Thyroid gland (tissue), 4 donors: ENCODE measurements around the gene SLC6A19. TPM values are rescaled to one million over a fixed set of nuclear protein-coding genes. Genes with fewer than 3 reads are reported as not detected.

Experiments used
- DNase-seq, 2 donors: peaks; one replicate each; pipeline ENCODE4 v3.0.0-alpha.2; 2019
- H3K27ac ChIP-seq, 3 donors: fragments of 200-600 bp; sonication (generic); 1 replicate in 2 of 3; 2 replicates in 1 of 3; pipeline ENCODE4 v1.5.1; 2016 to 2019; ENCODE audit warnings: mild to moderate bottlenecking in 1 of 3, moderate library complexity in 1 of 3
- H3K27me3 ChIP-seq: fragments of 200-600 bp; sonication (generic); one replicate; pipeline ENCODE4 v1.5.1; 2019
- H3K36me3 ChIP-seq, 2 donors: fragments of 200-600 bp; sonication (generic); one replicate each; pipeline ENCODE4 v1.5.1; 2016 to 2019
- H3K4me1 ChIP-seq, 2 donors: fragments of 200-600 bp; sonication (generic); one replicate each; pipeline ENCODE4 v1.5.1; 2017 to 2019
- H3K4me3 ChIP-seq, 3 donors: fragments of 200-600 bp; sonication (generic); replicated peaks in 1 of 3; 1 replicate in 2 of 3; 2 replicates in 1 of 3; pipeline ENCODE4 v1.5.1; 2016; ENCODE audit warnings: mild to moderate bottlenecking in 1 of 3
- H3K9me3 ChIP-seq: fragments of 200-600 bp; sonication (generic); one replicate; pipeline ENCODE4 v1.5.1; 2017
- POLR2A ChIP-seq, 2 donors: fragments of 450-650 bp; IDR thresholded peaks; one replicate each; pipeline ENCODE4 v1.6.1; 2017; ENCODE audit warnings: antibody characterized with exemption in 2 of 2, mild to moderate bottlenecking in 2 of 2, moderate library complexity in 1 of 2
- WGBS, 2 donors: methylation state at CpG; one replicate each; pipeline ENCODE4 v1.1.5; 2017; 5-methylcytosine and 5-hydroxymethylcytosine counted together
- intact Hi-C: fragments of 100-400 bp; cut with DNase I; formaldehyde crosslinking; loops from one replicate; pipeline ENCODE4 v1.15.1; 2023
- total RNA-seq, 4 donors: library from RNA; depleted of rRNA; stranded (reverse); fragments of >200 nt; gene quantifications; one replicate each; pipeline ENCODE4 v1.2.3, GENCODE V29; 2016
- TF ChIP-seq, protein P1 (sequence below), 6 experiments: fragments of 200-600 bp in 3 of 6; fragments of 450-650 bp in 3 of 6; sonication (generic) in 3 of 6; IDR thresholded peaks; one replicate each; pipeline ENCODE4 v1.5.1; 2016 to 2019; ENCODE audit warnings: antibody characterized with exemption in 6 of 6, mild to moderate bottlenecking in 2 of 6, inconsistent platforms in 1 of 6, moderate library complexity in 1 of 6

Gene SLC6A19
- total RNA-seq, 4 donors from 2014 or later: not detected

DNA sequence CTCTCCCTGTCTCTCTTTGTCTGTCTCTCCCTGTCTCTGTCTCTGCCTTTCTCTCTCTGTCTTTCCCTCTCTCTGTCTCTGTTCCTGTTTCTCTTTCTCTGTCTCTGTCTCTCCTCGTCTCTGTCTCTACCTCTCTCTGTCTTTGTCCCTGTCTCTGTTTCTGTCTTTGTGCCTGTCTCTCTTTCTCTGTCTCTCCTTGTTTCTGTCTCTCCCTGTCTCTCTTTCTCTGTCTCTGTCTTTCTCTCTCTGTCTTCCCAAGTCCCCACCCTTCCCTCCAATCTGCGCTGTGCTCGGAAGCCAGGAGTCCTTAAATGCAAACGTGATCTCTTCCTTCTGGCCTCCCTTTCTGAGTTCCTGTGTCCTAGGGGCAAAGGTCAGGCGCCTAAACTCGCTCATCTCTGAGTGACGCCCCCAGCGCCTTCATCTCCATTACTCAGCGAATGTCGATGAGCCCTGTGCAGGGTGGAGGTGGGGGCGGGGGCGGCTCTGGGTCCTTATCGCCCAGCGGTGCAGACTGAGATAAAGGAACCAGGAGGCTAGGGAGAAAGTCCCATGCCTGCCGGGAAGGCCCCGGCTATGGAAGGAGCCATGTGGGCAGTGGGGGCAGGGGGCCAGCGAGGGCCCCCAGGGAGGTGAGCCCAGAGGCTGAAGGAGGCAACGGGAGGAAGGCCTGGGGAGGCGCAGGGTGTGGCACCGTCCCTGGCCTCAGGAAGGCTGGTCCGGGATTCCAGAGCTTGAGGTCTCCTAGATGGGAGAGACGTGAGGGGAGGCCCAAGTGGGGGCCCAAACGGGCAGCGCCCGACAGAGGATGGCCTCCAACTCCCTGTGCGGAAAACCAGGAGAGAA is 1.5 kb upstream of the SLC6A19 start:
- no peaks in the 10 kb centered on the region for H3K36me3 ChIP-seq
- intact Hi-C loops: no loop called here
- 48 to 52% methylated on average over 26 of the region's 26 CpGs for WGBS, 2 donors
- no peak for DNase-seq
- H3K9me3 ChIP-seq: no peaks in the 10 kb centered on the region
- H3K27ac ChIP-seq: no peak overlapping the region
- H3K4me1 ChIP-seq: no peaks in the 10 kb centered on the region
- H3K4me3 ChIP-seq: no peak overlapping the region
- H3K27me3 ChIP-seq: no peaks in the 10 kb centered on the region
- no peak for TF ChIP-seq POLR2A (IDR thresholded peaks at IDR 0.05)
- TF ChIP-seq, protein P1, sequence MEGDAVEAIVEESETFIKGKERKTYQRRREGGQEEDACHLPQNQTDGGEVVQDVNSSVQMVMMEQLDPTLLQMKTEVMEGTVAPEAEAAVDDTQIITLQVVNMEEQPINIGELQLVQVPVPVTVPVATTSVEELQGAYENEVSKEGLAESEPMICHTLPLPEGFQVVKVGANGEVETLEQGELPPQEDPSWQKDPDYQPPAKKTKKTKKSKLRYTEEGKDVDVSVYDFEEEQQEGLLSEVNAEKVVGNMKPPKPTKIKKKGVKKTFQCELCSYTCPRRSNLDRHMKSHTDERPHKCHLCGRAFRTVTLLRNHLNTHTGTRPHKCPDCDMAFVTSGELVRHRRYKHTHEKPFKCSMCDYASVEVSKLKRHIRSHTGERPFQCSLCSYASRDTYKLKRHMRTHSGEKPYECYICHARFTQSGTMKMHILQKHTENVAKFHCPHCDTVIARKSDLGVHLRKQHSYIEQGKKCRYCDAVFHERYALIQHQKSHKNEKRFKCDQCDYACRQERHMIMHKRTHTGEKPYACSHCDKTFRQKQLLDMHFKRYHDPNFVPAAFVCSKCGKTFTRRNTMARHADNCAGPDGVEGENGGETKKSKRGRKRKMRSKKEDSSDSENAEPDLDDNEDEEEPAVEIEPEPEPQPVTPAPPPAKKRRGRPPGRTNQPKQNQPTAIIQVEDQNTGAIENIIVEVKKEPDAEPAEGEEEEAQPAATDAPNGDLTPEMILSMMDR (IDR thresholded peaks at IDR 0.05): no peak

DNA sequence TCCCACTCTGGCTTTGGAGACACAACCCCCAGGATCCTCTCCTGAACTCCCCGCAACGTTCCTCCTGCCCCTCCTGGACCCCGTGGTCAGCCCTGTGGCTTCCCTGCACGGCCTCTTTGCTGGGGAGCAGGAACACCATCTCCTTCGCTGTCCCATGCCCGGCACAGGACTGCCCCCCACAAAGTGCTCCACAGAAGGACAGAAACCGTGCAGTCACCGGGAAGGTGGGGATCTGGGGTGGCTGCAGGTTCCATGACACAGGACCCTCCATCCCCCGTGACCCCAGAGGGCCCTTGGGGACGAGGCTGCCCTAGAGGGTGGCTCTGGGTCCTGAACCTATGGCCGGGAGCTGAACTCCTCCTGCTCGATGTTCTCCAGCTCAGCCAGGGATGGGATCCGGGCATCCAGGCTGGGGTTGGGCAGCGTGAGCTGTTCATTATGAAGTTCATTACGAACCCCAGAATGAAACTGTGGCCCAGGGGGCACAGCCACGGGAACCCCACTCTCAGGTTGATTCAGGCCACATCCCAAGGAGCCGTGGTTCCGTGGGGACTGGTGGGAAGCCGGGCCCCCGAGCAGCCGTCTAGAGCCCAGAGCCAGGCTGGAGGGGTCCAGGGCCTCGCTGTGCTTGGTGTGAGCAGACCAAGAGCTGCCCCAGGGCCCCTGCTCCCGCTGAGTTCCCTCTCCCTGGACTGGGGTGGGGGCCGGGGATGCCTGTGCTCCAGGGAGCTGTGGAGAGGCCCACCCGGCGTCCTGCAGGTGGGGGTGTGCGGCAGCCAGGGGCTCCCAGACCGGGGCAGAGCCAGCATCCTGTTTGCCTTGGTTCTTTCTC is 684 bp upstream of the SLC6A19 start:
- no peak for TF ChIP-seq POLR2A (IDR thresholded peaks at IDR 0.05)
- TF ChIP-seq, protein P1 (IDR thresholded peaks at IDR 0.05): no peak
- no peaks in the 10 kb centered on the region for H3K9me3 ChIP-seq
- intact Hi-C loops: no loop called here
- H3K27me3 ChIP-seq: no peaks in the 10 kb centered on the region
- H3K27ac ChIP-seq: no peak overlapping the region
- H3K4me1 ChIP-seq: no peaks in the 10 kb centered on the region
- DNase-seq: no peak
- H3K36me3 ChIP-seq: no peaks in the 10 kb centered on the region
- H3K4me3 ChIP-seq: no peak overlapping the region
- 64 to 77% methylated on average over 12 to 23 of the region's 28 CpGs for WGBS, 2 donors

DNA sequence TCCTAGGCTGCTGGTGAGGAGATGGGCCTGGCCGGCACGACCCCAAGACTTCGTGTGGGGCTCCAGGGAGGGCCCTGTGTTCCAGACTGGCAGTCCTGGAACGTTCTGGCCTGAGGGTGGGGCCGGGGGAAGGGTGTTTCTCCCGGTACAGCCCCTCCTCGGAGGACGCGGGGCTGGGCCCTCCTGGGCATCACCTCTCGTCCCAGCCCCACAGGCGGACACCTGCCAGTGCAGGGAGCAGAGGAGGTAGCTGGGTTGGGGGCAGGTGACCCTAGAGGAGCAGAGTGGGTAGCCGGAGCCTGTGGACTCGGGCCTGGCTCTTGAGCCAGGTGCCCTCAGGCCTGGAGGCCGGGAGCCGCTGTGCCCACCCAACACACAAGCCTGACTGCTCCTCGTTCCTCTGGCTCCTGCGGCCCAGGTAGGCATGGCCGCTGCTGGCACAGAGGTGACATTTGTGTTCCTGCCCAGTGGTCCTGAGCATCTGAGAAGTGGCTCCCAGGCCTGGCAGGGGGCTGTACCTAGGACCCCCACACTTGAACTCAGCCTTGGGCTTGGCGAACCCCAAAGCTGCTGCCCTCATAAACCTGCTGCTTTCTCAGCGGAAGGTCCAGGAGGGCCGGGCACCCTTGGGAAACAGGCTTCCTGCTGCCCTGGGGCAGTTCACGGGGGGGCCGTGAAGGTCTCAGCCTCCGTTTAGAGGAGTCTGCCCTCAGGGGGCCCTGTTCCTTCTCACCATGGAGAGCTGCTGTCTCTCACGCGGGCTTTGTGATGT is 817 bp downstream of the SLC6A19 start:
- 67 to 75% methylated on average over 9 to 10 of the region's 26 CpGs for WGBS, 2 donors
- TF ChIP-seq POLR2A (IDR thresholded peaks at IDR 0.05): no peak
- TF ChIP-seq, protein P1 (IDR thresholded peaks at IDR 0.05): no peak
- DNase-seq: no peak
- Histone ChIP-seq H3K27ac (no peak overlapping the region), H3K36me3 (no peaks in the 10 kb centered on the region), H3K9me3 (no peaks in the 10 kb centered on the region), H3K4me1 (no peaks in the 10 kb centered on the region), H3K27me3 (no peaks in the 10 kb centered on the region), H3K4me3 (no peak overlapping the region)
- intact Hi-C loops: no loop called here

DNA sequence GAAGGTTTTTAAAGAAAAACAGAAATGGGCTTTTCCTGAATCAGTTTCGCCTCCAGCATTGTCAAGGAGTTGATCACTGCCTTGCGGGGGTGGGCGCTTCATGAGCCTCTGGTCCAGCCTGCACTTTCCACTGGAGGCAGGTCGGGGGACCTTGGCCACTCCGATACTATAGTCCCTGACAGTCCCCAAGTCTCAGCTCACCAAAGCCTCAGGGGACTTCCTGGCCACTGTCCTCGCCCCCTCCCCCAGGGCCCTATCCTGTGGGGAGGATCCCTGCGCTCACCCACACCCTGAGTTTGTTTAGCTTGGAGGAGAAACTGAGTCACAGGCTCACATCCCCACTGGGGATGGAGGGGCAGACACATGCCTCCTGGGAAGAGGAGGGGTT is 1.4 kb downstream of the SLC6A19 start:
- no peak overlapping the region for H3K27ac ChIP-seq
- no peaks in the 10 kb centered on the region for H3K27me3 ChIP-seq
- DNase-seq: no peak
- H3K4me3 ChIP-seq: no peak overlapping the region
- TF ChIP-seq, protein P1 (IDR thresholded peaks at IDR 0.05): no peak
- TF ChIP-seq POLR2A (IDR thresholded peaks at IDR 0.05): no peak
- no peaks in the 10 kb centered on the region for H3K9me3 ChIP-seq
- no peaks in the 10 kb centered on the region for H3K4me1 ChIP-seq
- 59 to 69% methylated on average over 6 to 7 of the region's 7 CpGs for WGBS, 2 donors
- no peaks in the 10 kb centered on the region for H3K36me3 ChIP-seq
- intact Hi-C loops: no loop called here
